A549 (cell line): ENCODE measurements around the gene ZNF100.

Experiments used
- CHD4 ChIP-seq: fragments of 200-600 bp; sonication (generic); IDR thresholded peaks from 2 replicates; pipeline ENCODE4 v1.6.1; 2016; ENCODE audit warnings: antibody characterized with exemption, mild to moderate bottlenecking, borderline replicate concordance
- EP300 ChIP-seq, 2 experiments: fragments of >200 bp; sonication (Bioruptor Twin); formaldehyde crosslinking; IDR thresholded peaks; 2 replicates in 1 of 2; 3 replicates in 1 of 2; pipeline ENCODE4 v1.6.1; 2016 to 2017
- JUNB ChIP-seq: fragments of >200 bp; sonication (Bioruptor Twin); formaldehyde crosslinking; IDR thresholded peaks from 2 replicates; pipeline ENCODE4 v1.6.1; 2016
- MYC ChIP-seq: IDR thresholded peaks from 2 replicates; pipeline ENCODE4 v1.6.1; 2012; ENCODE audit warnings: mild to moderate bottlenecking, inconsistent platforms, low read length, improper control_type of control experiment, borderline replicate concordance
- NPAS2 ChIP-seq: fragments of 250-450 bp; sonication (Bioruptor Pico); IDR thresholded peaks from 2 replicates; pipeline ENCODE4 v1.8.0; 2022; ENCODE audit warnings: mild to moderate bottlenecking, moderate library complexity, borderline replicate concordance
- POLR2A ChIP-seq: IDR thresholded peaks from 2 replicates; pipeline ENCODE4 v1.6.1; 2012; ENCODE audit warnings: mild to moderate bottlenecking, low read length
- RAD21 ChIP-seq, 2 experiments: fragments of >200 bp in 1 of 2; sonication (Bioruptor Twin) in 1 of 2; formaldehyde crosslinking in 1 of 2; IDR thresholded peaks in 1 of 2; conservative IDR thresholded peaks in 1 of 2; 2 replicates in 1 of 2; 3 replicates in 1 of 2; pipeline ENCODE4 v1.6.1; 2012 to 2018; ENCODE audit warnings: inconsistent platforms in 1 of 2
- RARB ChIP-seq: fragments of 250-450 bp; sonication (Bioruptor Pico); IDR thresholded peaks from 2 replicates; pipeline ENCODE4 v1.8.0; 2021; ENCODE audit warnings: mild to moderate bottlenecking, moderate library complexity
- RCOR1 ChIP-seq: fragments of 150-350 bp; IDR thresholded peaks from 2 replicates; pipeline ENCODE4 v1.6.1; 2014; ENCODE audit warnings: antibody characterized with exemption, low read length, low read depth
- USF2 ChIP-seq: fragments of 450-650 bp; IDR thresholded peaks from 2 replicates; pipeline ENCODE4 v1.6.1; 2014; ENCODE audit warnings: antibody characterized with exemption
- TF ChIP-seq, protein P1 (sequence below): fragments of >200 bp; sonication (Bioruptor Twin); formaldehyde crosslinking; IDR thresholded peaks from 3 replicates; pipeline ENCODE4 v1.5.1; 2016
- TF ChIP-seq, protein P2 (sequence below): IDR thresholded peaks from 2 replicates; pipeline ENCODE4 v1.6.1; 2012

DNA sequence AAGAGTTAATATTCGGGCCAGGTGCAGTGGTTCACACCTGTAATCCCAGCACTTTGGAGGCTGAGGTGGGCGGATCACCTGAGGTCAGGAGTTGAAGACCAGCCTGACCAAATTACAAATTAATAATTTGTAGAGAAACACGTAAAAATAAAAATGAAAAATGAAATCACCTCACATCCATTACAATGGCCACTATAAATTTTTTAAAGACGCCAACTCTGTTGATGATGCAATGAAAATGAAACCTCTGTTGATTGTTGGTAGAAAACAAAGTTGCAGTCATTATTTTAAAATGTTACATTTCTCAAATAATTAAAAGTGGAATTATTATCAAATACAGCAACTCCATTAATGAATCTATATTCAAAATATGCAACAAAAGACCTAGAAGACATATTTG lies 26.8 kb downstream of the ZNF100 start:
- no peak for TF ChIP-seq USF2
- TF ChIP-seq RARB = no peak
- TF ChIP-seq, protein P1, sequence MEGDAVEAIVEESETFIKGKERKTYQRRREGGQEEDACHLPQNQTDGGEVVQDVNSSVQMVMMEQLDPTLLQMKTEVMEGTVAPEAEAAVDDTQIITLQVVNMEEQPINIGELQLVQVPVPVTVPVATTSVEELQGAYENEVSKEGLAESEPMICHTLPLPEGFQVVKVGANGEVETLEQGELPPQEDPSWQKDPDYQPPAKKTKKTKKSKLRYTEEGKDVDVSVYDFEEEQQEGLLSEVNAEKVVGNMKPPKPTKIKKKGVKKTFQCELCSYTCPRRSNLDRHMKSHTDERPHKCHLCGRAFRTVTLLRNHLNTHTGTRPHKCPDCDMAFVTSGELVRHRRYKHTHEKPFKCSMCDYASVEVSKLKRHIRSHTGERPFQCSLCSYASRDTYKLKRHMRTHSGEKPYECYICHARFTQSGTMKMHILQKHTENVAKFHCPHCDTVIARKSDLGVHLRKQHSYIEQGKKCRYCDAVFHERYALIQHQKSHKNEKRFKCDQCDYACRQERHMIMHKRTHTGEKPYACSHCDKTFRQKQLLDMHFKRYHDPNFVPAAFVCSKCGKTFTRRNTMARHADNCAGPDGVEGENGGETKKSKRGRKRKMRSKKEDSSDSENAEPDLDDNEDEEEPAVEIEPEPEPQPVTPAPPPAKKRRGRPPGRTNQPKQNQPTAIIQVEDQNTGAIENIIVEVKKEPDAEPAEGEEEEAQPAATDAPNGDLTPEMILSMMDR = no peak
- TF ChIP-seq, protein P2, sequence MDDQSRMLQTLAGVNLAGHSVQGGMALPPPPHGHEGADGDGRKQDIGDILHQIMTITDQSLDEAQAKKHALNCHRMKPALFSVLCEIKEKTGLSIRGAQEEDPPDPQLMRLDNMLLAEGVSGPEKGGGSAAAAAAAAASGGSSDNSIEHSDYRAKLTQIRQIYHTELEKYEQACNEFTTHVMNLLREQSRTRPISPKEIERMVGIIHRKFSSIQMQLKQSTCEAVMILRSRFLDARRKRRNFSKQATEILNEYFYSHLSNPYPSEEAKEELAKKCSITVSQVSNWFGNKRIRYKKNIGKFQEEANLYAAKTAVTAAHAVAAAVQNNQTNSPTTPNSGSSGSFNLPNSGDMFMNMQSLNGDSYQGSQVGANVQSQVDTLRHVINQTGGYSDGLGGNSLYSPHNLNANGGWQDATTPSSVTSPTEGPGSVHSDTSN = no peak
- no peak for TF ChIP-seq RAD21 (conservative IDR thresholded peaks at IDR 0.05 in 1 of 2, IDR thresholded peaks at IDR 0.05 in 1 of 2)
- no peak for TF ChIP-seq RCOR1
- TF ChIP-seq POLR2A = no peak
- no peak for TF ChIP-seq JUNB
- TF ChIP-seq MYC = no peak
- TF ChIP-seq CHD4 = no peak
- no peak for TF ChIP-seq NPAS2 (CRISPR knock-in tag)
- TF ChIP-seq EP300 (IDR thresholded peaks at IDR 0.05) = no peak
